Mucosa of rectum (tissue), 2 donors: ENCODE measurements around the gene ZNF330.
"Not testable (repeated sequence)": the region's sequence is repeated elsewhere in the genome, so short reads cannot be mapped to it uniquely, and the experiment has no call there.

ENCODE experiments used
- H3K27ac ChIP-seq, 2 donors: one replicate each; pipeline ENCODE4 v1.7.0; 2013; ENCODE audit warnings: inconsistent platforms in 2 of 2, low read depth in 2 of 2, low read length in 2 of 2
- H3K27me3 ChIP-seq, 2 donors: one replicate each; pipeline ENCODE4 v1.7.0; 2013; ENCODE audit warnings: low read length in 2 of 2; ENCODE audit not compliant: control insufficient read depth in 2 of 2, insufficient read depth in 2 of 2
- H3K36me3 ChIP-seq, 2 donors: one replicate each; pipeline ENCODE4 v1.7.0; 2013; ENCODE audit warnings: low read length in 2 of 2; ENCODE audit not compliant: control insufficient read depth in 2 of 2, insufficient read depth in 2 of 2
- H3K4me1 ChIP-seq, 2 donors: one replicate each; pipeline ENCODE4 v1.7.0; 2013; ENCODE audit warnings: low read length in 2 of 2, mild to moderate bottlenecking in 1 of 2; ENCODE audit not compliant: control insufficient read depth in 2 of 2, insufficient read depth in 2 of 2
- H3K4me3 ChIP-seq, 2 donors: one replicate each; pipeline ENCODE4 v1.7.0; 2013; ENCODE audit warnings: low read length in 2 of 2
- H3K9ac ChIP-seq, 2 donors: one replicate each; pipeline ENCODE4 v1.7.0; 2013; ENCODE audit warnings: low read length in 2 of 2, low read depth in 1 of 2, mild to moderate bottlenecking in 1 of 2
- H3K9me3 ChIP-seq, 2 donors: one replicate each; pipeline ENCODE4 v1.7.0; 2013; ENCODE audit warnings: low read length in 2 of 2; ENCODE audit not compliant: control insufficient read depth in 2 of 2
- donor health status: healthy.
- donor health status: Normal muscosa, but diverticular disease.

The ZNF330 gene

GRCh38 chr4:141196227-141196933, 24.3 kb upstream of the ZNF330 start:
- H3K4me3 ChIP-seq = no peak overlapping the region
- H3K36me3 ChIP-seq = no peaks in the 10 kb centered on the region
- no peaks in the 10 kb centered on the region for H3K9me3 ChIP-seq
- no peak overlapping the region for H3K9ac ChIP-seq
- no peaks in the 10 kb centered on the region for H3K27me3 ChIP-seq
- no peak overlapping the region for H3K27ac ChIP-seq
- no peaks in the 10 kb centered on the region for H3K4me1 ChIP-seq

DNA sequence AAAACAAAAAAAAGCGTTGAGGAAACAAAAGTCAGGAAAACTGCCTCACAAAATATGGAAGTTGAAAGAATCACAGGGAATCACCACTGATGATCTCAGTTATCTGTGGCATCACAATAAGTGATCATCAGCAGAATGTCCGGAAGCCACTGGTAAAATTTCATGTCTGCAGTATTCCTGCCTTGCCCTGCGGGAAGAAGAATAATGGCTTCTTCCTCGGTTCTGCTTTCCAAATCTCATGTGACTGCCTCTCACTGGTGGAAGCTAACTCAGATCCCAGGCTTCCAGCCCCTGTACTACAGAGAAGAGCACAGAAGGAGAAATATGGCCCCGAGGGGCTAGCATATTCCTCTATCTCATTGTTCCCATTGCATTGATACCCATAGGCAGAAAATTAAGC, 12.7 kb upstream of the ZNF330 start:
- H3K4me3 ChIP-seq = no peak overlapping the region
- H3K9ac ChIP-seq = no peak overlapping the region
- H3K9me3 ChIP-seq = no peaks in the 10 kb centered on the region
- H3K36me3 ChIP-seq = no peaks in the 10 kb centered on the region
- no peaks in the 10 kb centered on the region for H3K4me1 ChIP-seq
- no peaks in the 10 kb centered on the region for H3K27me3 ChIP-seq
- H3K27ac ChIP-seq = no peak overlapping the region

- no peaks in the 10 kb centered on the region for H3K36me3 ChIP-seq
- H3K4me1 ChIP-seq = no peaks in the 10 kb centered on the region
- H3K9me3 ChIP-seq = no peaks in the 10 kb centered on the region
- no peaks in the 10 kb centered on the region for H3K27me3 ChIP-seq
- H3K4me3 ChIP-seq = no peak overlapping the region
- H3K9ac ChIP-seq = no peak overlapping the region
- no peak overlapping the region for H3K27ac ChIP-seq
These were observed 10.5 kb upstream of the ZNF330 start for GRCh38 chr4:141210168-141210567.

- Histone ChIP-seq H3K36me3 (no peaks in the 10 kb centered on the region), H3K9ac (no peak overlapping the region), H3K4me3 (no peak overlapping the region), H3K27ac (no peak overlapping the region), H3K9me3 (no peaks in the 10 kb centered on the region), H3K27me3 (no peaks in the 10 kb centered on the region), H3K4me1 (no peaks in the 10 kb centered on the region)
These were observed 7.1 kb upstream of the ZNF330 start for GRCh38 chr4:141213550-141213991.

DNA sequence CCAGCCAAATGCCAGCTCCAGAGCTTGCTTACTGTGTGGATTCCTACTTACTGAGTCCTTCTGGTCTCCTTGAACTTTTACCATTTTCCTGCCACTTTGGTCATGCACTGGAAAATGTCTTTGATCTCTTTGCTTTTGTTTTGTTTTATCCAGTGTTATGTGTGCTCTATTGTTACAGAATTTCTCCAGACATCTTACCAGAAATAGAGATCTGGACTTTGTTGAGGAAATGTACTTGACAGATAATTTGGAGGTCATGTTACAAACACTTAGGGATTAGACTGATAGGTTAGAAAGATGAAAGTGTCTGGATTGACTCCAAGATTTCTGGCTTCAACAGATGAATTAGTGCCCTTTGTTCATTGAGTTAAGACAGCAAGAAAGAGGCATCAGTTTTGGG, 5.7 kb upstream of the ZNF330 start:
- no peak overlapping the region for H3K4me3 ChIP-seq
- no peaks in the 10 kb centered on the region for H3K27me3 ChIP-seq
- H3K9me3 ChIP-seq = no peaks in the 10 kb centered on the region
- H3K4me1 ChIP-seq = no peaks in the 10 kb centered on the region
- H3K27ac ChIP-seq = no peak overlapping the region
- H3K36me3 ChIP-seq = no peaks in the 10 kb centered on the region
- H3K9ac ChIP-seq = no peak overlapping the region

DNA sequence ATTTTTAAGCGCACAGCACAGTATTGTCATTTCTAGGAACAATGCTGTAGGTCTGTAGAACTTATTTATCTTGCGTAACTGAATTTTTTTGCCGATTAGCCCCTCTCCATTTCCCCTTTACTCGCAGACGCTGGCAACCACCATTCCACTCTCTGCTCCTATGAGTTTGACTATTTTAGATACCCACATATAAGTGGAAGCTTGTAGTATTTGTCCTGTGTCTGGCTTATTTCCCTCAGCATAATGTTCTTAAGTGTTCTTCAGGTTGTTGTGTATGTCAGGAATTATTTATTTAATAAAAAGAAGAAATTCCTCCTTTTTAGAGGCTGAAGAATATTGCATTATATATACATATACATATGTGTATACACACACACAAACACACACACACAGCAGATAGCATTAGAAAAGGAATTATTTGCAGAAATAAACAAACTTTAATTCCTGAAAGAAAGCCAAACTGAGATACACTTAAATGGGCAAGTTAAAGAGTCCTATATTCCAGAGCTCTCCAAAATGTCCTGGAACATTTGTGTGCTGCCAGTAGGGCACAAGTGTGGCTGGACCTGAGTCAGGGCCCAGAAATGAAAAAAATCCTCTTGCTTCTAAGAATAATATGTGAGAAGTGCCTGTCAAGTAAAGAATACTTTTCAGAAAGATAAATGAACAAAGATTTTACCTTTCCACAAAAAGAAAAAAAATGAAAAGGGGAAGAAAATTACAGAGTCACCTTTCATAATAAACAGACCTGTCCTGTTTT, 4.5 kb upstream of the ZNF330 start:
- Histone ChIP-seq H3K27ac (no peak overlapping the region), H3K36me3 (no peaks in the 10 kb centered on the region), H3K27me3 (no peaks in the 10 kb centered on the region), H3K4me3 (no peak overlapping the region), H3K4me1 (peaks cover 0 to 5% of the 10 kb centered on the region in 2 donors), H3K9ac (no peak overlapping the region), H3K9me3 (no peaks in the 10 kb centered on the region)

GRCh38 chr4:141220271-141220670, 424 bp upstream of the ZNF330 start:
- Histone ChIP-seq H3K4me3 (peak overlapping the region; percentile 82 to 89), H3K9me3 (no peaks in the 10 kb centered on the region), H3K27ac (no peak overlapping the region), H3K4me1 (peaks cover 7 to 12% of the 10 kb centered on the region in 2 donors), H3K9ac (peak overlapping the region in 1 of 2 donors; percentile 86), H3K36me3 (peaks cover 0 to 14% of the 10 kb centered on the region in 2 donors), H3K27me3 (no peaks in the 10 kb centered on the region)

DNA sequence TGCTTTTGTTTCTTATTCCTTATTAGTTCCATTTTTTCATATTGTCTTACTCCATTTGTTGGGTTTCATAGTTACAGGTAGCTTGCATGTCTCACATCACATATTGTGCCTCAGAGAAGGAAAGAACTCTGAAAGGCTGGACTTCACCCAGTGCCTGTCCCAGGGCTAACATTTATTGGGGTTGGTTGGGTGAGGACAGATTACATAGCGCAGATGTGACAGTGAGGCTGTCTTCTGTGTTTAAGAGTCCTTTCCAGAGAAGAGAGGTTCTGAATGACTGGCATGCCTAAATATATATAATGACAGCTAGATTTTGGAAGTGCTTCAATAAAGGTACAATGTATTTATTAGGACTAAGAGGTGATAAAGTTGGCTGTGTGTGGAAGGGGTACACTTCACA, 2.7 kb downstream of the ZNF330 start:
- H3K4me1 ChIP-seq = peaks cover 7 to 12% of the 10 kb centered on the region in 2 donors
- no peak overlapping the region for H3K4me3 ChIP-seq
- H3K9ac ChIP-seq = no peak overlapping the region
- H3K27me3 ChIP-seq = no peaks in the 10 kb centered on the region
- H3K27ac ChIP-seq = no peak overlapping the region
- H3K36me3 ChIP-seq = peaks cover 12 to 25% of the 10 kb centered on the region in 2 donors
- no peaks in the 10 kb centered on the region for H3K9me3 ChIP-seq

DNA sequence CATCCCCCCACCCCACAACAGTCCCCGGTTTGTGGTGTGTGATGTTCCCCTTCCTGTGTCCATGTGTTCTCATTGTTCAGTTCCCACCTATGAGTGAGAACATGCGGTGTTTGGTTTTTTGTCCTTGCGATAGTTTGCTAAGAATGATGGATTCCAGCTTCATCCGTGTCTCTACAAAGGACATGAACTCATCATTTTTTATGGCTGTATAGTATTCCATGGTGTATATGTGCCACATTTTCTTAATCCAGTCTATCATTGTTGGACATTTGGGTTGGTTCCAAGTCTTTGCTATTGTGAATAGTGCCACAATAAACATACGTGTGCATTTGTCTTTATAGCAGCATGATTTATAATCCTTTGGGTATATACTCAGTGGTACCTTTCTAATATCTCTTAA, 6.6 kb downstream of the ZNF330 start:
- not testable (repeated sequence) for H3K9ac ChIP-seq, H3K27ac ChIP-seq, H3K4me3 ChIP-seq, H3K9me3 ChIP-seq, H3K27me3 ChIP-seq, H3K4me1 ChIP-seq
- H3K36me3 ChIP-seq = peaks cover 43 to 49% of the 10 kb centered on the region in 2 donors

GRCh38 chr4:141229408-141230101, 8.9 kb downstream of the ZNF330 start:
- no peaks in the 10 kb centered on the region for H3K4me1 ChIP-seq
- peaks cover 56 to 63% of the 10 kb centered on the region in 2 donors for H3K36me3 ChIP-seq
- no peaks in the 10 kb centered on the region for H3K9me3 ChIP-seq
- no peak overlapping the region for H3K4me3 ChIP-seq
- no peak overlapping the region for H3K9ac ChIP-seq
- no peaks in the 10 kb centered on the region for H3K27me3 ChIP-seq
- no peak overlapping the region for H3K27ac ChIP-seq
